Prostate gland (tissue), 2 donors: ENCODE results near the gene IFI35.
"Not testable (repeated sequence)": the region's sequence is repeated elsewhere in the genome, so short reads cannot be mapped to it uniquely, and the experiment has no call there.

ENCODE experiments used
- POLR2AphosphoS5 ChIP-seq: sonication (generic); formaldehyde crosslinking; IDR thresholded peaks from one replicate; pipeline ENCODE4 v1.6.1; 2017; ENCODE audit warnings: antibody characterized with exemption
- TF ChIP-seq, protein P1 (sequence below), 4 experiments: fragments of 200-600 bp in 2 of 4; fragments of 450-650 bp in 2 of 4; sonication (generic) in 2 of 4; IDR thresholded peaks; 1 replicate in 3 of 4; 2 replicates in 1 of 4; pipeline ENCODE4 v1.5.1; 2016 to 2019; ENCODE audit warnings: antibody characterized with exemption in 4 of 4, mild to moderate bottlenecking in 2 of 4, moderate library complexity in 2 of 4

DNA sequence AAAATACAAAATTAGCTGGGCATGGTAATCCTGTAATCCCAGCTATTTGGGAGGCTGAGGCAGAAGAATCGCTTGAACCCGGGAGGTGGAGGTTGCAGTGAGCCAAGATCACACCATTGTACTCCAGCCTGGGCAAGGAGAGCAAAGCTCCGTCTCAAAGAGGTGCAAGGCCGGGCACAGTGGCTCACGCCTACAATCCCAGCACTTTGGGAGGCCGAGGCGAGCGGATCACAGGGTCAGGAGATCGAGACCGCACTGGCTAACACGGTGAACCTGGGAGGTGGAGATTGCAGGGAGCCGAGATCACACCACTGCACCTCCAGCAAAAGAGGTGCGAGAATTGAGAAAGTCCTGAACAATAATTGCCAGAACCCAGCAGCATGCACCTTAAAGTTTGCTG lies 5.7 kb upstream of the IFI35 start:
- TF ChIP-seq, protein P1, sequence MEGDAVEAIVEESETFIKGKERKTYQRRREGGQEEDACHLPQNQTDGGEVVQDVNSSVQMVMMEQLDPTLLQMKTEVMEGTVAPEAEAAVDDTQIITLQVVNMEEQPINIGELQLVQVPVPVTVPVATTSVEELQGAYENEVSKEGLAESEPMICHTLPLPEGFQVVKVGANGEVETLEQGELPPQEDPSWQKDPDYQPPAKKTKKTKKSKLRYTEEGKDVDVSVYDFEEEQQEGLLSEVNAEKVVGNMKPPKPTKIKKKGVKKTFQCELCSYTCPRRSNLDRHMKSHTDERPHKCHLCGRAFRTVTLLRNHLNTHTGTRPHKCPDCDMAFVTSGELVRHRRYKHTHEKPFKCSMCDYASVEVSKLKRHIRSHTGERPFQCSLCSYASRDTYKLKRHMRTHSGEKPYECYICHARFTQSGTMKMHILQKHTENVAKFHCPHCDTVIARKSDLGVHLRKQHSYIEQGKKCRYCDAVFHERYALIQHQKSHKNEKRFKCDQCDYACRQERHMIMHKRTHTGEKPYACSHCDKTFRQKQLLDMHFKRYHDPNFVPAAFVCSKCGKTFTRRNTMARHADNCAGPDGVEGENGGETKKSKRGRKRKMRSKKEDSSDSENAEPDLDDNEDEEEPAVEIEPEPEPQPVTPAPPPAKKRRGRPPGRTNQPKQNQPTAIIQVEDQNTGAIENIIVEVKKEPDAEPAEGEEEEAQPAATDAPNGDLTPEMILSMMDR (IDR thresholded peaks at IDR 0.05), result not testable (repeated sequence)
- TF ChIP-seq POLR2AphosphoS5, result not testable (repeated sequence)
